Fibroblast of skin of right biceps (primary cell): ENCODE measurements around the gene EXD3.

Experiments
- DNase-seq: peaks from one replicate; pipeline ENCODE4 v3.0.0-alpha.2; 2013

The EXD3 gene

GRCh38 chr9:137265496-137266161 lies 157.3 kb downstream of the EXD3 start:
- no peak for DNase-seq

- DNase-seq: no peak
These were observed 158.9 kb downstream of the EXD3 start for GRCh38 chr9:137264067-137264466.

GRCh38 chr9:137263506-137263905 lies 159.5 kb downstream of the EXD3 start:
- no peak for DNase-seq

- no peak for DNase-seq
These were observed 160.1 kb downstream of the EXD3 start for GRCh38 chr9:137262909-137263285.

GRCh38 chr9:137262173-137262908 lies 160.6 kb downstream of the EXD3 start:
- peak; percentile 37 for DNase-seq
